Thyroid gland (tissue), 4 donors: ENCODE measurements around the gene NTN5.

Source experiments
- POLR2A ChIP-seq, 2 donors: fragments of 450-650 bp; IDR thresholded peaks; one replicate each; pipeline ENCODE4 v1.6.1; 2017; ENCODE audit warnings: antibody characterized with exemption in 2 of 2, mild to moderate bottlenecking in 2 of 2, moderate library complexity in 1 of 2
- TF ChIP-seq, protein P1 (sequence below), 6 experiments: fragments of 200-600 bp in 3 of 6; fragments of 450-650 bp in 3 of 6; sonication (generic) in 3 of 6; IDR thresholded peaks; one replicate each; pipeline ENCODE4 v1.5.1; 2016 to 2019; ENCODE audit warnings: antibody characterized with exemption in 6 of 6, mild to moderate bottlenecking in 2 of 6, inconsistent platforms in 1 of 6, moderate library complexity in 1 of 6

DNA sequence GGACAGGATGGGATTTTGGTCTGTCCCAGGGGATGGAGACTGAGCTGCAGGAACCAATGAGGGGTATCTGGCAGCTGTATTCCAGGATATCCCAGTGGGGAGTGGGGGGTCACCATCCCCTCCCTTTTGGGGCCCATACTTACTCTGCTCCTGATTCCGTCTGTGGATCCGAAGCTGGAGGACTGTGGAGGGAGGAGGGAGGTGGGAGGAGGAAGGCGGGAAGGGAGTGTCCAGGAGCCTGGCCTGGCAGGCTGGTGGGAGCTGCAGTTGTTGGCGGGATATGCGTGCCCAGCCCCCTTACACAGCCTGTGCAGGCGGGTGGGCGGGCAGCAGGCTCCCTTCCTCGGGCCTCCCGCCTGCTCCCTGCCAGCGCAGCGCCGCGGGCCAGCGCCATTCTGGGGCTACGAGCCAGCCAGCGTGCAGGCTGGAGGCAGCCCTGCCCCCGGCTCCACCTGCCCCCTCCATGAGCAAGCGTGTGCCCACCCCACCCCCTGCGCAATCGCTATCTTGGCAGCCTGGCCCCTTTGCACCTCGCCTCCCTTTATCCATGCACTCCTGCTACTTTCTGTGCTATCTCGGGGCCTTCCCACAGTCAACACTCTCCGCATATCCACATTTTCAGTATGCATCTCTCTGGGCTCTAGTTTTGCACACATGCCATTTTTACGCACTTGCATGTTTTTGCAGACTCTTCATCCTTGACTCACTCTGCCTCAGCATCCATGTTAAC is 43.9 kb upstream of the NTN5 start:
- TF ChIP-seq, protein P1, sequence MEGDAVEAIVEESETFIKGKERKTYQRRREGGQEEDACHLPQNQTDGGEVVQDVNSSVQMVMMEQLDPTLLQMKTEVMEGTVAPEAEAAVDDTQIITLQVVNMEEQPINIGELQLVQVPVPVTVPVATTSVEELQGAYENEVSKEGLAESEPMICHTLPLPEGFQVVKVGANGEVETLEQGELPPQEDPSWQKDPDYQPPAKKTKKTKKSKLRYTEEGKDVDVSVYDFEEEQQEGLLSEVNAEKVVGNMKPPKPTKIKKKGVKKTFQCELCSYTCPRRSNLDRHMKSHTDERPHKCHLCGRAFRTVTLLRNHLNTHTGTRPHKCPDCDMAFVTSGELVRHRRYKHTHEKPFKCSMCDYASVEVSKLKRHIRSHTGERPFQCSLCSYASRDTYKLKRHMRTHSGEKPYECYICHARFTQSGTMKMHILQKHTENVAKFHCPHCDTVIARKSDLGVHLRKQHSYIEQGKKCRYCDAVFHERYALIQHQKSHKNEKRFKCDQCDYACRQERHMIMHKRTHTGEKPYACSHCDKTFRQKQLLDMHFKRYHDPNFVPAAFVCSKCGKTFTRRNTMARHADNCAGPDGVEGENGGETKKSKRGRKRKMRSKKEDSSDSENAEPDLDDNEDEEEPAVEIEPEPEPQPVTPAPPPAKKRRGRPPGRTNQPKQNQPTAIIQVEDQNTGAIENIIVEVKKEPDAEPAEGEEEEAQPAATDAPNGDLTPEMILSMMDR (IDR thresholded peaks at IDR 0.05) = no peak
- TF ChIP-seq POLR2A (IDR thresholded peaks at IDR 0.05) = no peak
